Mesothelial cell of epicardium (in vitro differentiated cells): Measurements from ENCODE around the gene BANP. TPM values are rescaled to one million over a fixed set of nuclear protein-coding genes. Genes with fewer than 3 reads are reported as not detected.
"Not testable (repeated sequence)": the region's sequence is repeated elsewhere in the genome, so short reads cannot be mapped to it uniquely, and the experiment has no call there.

Source experiments
- DNase-seq, 2 experiments: peaks; one replicate each; pipeline ENCODE4 v3.0.0; 2021; ENCODE audit warnings: low spot score in 2 of 2; ENCODE audit not compliant: unreplicated experiment in 2 of 2
- H3K27ac Mint-ChIP-seq: 2 replicates; pipeline ENCODE4 v1.8.0; 2021; ENCODE audit warnings: mixed read lengths
- H3K27me3 Mint-ChIP-seq: 2 replicates; pipeline ENCODE4 v1.8.0; 2021; ENCODE audit warnings: low read depth, mixed read lengths
- H3K36me3 Mint-ChIP-seq: 2 replicates; pipeline ENCODE4 v1.8.0; 2021; ENCODE audit warnings: mixed read lengths
- H3K4me1 Mint-ChIP-seq: 2 replicates; pipeline ENCODE4 v1.8.0; 2021; ENCODE audit warnings: mixed read lengths
- H3K4me3 Mint-ChIP-seq: 2 replicates; pipeline ENCODE4 v1.8.0; 2021; ENCODE audit warnings: mild to moderate bottlenecking, moderate library complexity, mixed read lengths
- H3K9me3 Mint-ChIP-seq: 2 replicates; pipeline ENCODE4 v1.8.0; 2021; ENCODE audit warnings: mixed read lengths
- total RNA-seq: library from RNA; stranded (reverse); gene quantifications from 3 replicates; pipeline ENCODE4 v1.2.1, GENCODE V29; 2021
- TF ChIP-seq, protein P1 (sequence below): fragments of 200-600 bp; sonication (generic); IDR thresholded peaks from one replicate; pipeline ENCODE4 v1.5.0; 2021; ENCODE audit warnings: antibody characterized with exemption; ENCODE audit not compliant: unreplicated experiment

Gene BANP
- total RNA-seq, 1 donor from 2014 or later: 43.6 TPM

DNA sequence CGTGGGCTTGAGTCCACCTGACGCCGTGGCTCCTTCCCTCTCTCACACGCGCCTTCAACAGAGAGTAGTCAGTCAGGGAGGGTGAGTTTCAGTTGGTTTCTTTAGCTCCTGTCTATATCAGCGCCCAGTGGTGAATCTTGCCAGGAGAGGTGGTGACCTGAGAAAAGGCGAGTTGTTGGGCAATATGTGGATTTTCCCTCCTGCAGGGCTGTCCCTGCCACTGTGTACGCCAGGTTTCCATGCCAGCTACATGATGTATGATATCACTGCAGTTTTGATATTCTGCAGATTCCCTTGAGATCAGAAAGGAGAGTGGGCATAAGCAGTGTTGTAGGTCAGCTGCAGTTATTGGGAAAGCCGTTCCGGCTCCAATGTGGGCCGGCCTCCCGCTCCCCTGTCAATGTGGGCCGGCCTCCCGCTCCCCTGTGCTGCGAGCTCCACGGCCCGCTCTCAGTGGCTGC, 31.4 kb downstream of the BANP start:
- TF ChIP-seq, protein P1, sequence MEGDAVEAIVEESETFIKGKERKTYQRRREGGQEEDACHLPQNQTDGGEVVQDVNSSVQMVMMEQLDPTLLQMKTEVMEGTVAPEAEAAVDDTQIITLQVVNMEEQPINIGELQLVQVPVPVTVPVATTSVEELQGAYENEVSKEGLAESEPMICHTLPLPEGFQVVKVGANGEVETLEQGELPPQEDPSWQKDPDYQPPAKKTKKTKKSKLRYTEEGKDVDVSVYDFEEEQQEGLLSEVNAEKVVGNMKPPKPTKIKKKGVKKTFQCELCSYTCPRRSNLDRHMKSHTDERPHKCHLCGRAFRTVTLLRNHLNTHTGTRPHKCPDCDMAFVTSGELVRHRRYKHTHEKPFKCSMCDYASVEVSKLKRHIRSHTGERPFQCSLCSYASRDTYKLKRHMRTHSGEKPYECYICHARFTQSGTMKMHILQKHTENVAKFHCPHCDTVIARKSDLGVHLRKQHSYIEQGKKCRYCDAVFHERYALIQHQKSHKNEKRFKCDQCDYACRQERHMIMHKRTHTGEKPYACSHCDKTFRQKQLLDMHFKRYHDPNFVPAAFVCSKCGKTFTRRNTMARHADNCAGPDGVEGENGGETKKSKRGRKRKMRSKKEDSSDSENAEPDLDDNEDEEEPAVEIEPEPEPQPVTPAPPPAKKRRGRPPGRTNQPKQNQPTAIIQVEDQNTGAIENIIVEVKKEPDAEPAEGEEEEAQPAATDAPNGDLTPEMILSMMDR: no peak

DNA sequence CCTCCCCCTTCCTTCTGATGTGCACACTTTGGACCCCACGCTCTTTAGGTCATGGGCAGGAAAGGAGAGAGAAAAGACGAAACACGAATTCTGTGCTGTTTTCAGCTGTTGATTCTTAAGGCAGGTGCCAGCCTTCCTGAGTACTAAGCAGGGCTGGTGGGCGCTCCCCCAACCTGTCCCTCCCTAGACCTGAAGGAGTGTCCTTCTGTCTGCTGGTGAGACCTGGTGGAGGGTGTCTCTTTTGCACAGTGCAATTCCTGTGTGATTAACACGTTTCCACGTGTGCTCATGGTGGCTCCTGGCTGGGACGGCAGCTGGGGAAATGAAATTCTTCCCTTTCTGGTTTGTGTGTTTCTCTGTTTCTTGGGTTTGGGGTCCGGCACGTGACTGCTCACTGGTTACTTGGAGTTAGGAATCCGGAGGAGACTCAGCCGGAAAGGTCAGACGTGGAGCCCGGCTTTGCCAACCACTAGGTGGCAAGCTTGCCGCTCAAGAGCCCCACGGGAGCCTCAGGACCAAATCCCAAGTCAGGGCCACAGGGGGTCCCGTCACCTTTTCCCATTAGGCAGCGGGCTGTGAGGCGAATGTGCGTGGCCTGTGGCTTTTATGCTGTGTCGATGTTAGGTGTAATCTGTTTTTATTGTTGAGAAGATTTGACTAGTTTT, 32.0 kb downstream of the BANP start:
- not testable (repeated sequence) for H3K4me1 Mint-ChIP-seq, H3K27ac Mint-ChIP-seq, H3K9me3 Mint-ChIP-seq, H3K4me3 Mint-ChIP-seq, DNase-seq, H3K27me3 Mint-ChIP-seq
- peaks cover 19% of the 10 kb centered on the region for H3K36me3 Mint-ChIP-seq

More for the DNA sequence above, 31.4 kb downstream of the BANP start:
- H3K27ac Mint-ChIP-seq: no peak overlapping the region
- no peaks in the 10 kb centered on the region for H3K27me3 Mint-ChIP-seq
- no peak for DNase-seq
- peaks cover 9% of the 10 kb centered on the region for H3K4me1 Mint-ChIP-seq
- no peaks in the 10 kb centered on the region for H3K9me3 Mint-ChIP-seq
- no peak overlapping the region for H3K4me3 Mint-ChIP-seq
- H3K36me3 Mint-ChIP-seq: peaks cover 21% of the 10 kb centered on the region

DNA sequence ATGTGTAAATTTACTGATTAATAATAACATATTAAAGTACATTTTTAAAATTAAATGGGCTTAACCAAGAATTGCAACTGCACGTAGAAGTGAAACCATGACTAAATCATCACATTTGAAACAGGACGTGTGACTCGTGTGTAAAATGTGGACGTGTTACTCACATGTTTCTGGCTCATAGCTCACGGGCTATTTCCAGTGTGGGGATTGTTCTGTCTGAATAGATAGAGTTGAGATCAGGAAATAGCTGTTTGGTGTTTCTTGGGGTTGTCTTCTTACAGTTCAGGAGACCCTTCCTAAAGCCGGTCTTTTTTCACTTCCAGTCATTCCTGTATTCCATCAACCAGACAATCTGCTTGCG, 32.5 kb downstream of the BANP start:
- not testable (repeated sequence) for H3K27me3 Mint-ChIP-seq, H3K4me3 Mint-ChIP-seq, H3K4me1 Mint-ChIP-seq, H3K27ac Mint-ChIP-seq, H3K9me3 Mint-ChIP-seq, DNase-seq
- peaks cover 18% of the 10 kb centered on the region for H3K36me3 Mint-ChIP-seq

DNA sequence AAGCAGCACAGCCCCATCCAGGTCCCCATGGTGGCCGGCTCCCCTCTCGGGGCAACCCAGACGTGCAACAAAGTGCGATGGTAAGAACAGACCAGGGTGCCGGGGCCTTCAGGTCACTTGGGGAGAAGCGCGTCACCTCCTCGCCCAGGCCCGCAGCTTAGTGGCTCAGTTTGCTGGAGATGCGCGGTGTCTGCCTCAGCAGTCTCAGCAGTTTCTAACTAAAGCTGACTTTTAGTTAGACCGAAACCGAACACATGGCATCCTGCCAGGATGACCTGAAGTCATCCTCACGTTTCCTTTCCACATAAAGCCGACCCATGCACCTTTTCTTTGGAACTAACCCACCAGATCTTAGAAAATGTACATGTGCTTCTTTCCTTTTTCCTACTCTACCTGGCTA, 32.9 kb downstream of the BANP start:
- not testable (repeated sequence) for H3K4me3 Mint-ChIP-seq, H3K9me3 Mint-ChIP-seq, DNase-seq, H3K4me1 Mint-ChIP-seq, H3K27me3 Mint-ChIP-seq
- peak overlapping the region; percentile 17 for H3K27ac Mint-ChIP-seq
- peaks cover 21% of the 10 kb centered on the region for H3K36me3 Mint-ChIP-seq

DNA sequence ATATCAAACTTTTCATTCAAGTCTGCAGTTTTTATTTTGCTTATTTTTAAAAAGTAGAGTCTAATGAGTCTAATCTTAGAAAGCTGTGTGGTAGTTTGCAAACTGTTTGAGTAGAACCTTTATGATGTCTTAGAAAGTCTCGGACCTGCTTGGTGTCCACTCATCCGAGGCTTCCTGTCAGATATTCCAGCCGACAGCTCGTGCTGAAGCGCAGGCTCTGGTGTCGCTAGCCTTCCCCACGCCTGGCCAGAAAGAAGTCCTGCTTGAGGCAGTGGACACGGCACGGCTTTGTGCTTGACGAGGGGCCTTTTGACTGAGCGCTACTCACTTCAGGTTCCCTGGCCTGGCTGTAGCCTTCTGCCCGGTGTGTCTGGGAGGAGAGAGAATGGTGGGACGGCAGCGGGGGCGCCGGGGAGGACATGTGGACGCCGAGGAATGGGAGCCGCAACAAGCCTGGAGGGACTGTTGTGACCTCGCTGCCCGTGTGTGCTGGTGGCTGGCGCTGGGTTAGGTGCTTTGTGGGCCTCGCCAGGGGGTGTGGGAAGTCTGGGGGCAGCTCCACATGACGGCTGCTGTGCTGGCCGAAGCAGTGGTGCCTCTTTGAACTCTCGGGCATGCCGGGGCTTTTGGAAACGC, 33.5 kb downstream of the BANP start:
- peaks cover 23% of the 10 kb centered on the region for H3K36me3 Mint-ChIP-seq
- peaks cover 9% of the 10 kb centered on the region for H3K4me1 Mint-ChIP-seq
- H3K27ac Mint-ChIP-seq: peak overlapping the region; percentile 50
- no peak overlapping the region for H3K4me3 Mint-ChIP-seq
- no peak for DNase-seq
- H3K9me3 Mint-ChIP-seq: no peaks in the 10 kb centered on the region
- TF ChIP-seq, protein P1: no peak
- no peaks in the 10 kb centered on the region for H3K27me3 Mint-ChIP-seq

DNA sequence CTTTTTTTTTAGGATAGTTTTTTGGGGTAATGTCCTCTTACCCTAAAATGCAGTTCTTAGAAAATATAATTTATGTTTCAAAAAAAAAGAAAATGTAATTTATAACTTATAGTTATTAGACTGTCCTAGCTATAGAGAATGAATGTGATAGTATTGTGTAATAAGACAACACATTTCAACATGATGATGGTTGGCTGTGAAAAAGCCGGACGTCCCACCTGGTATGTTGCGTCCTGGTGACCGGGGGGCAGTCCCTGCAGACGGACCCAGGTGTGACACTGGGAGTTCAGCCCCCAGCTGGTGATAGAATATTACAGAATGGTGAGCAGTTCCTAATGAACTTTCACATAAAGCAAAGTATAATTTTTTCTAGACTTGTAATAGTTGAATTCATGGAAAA, 34.3 kb downstream of the BANP start:
- not testable (repeated sequence) for H3K27ac Mint-ChIP-seq

DNA sequence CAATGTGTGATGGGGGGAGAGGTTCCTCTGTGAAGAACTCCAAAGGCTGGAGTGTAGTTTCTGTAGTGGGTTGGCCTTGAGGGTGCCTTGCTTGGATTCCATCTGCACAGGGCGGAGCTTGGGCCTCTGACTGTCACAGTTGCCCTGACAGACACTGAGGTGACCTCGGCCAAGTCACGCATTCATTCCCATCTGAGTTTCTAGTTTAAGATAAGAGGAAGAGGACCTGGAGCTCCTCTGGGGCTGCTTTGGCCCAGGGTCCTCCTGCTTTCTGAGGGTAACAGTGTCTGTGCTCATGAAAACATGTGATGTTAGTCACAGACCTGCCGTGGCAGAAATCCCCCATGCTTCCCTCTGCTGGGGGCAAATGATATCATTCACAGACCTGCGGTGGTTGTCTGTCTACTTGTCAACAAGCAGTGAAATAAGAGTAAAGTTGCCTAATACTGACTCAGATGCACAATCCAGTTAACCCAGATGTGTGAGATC, 35.2 kb downstream of the BANP start:
- H3K36me3 Mint-ChIP-seq: peaks cover 33% of the 10 kb centered on the region
- H3K27ac Mint-ChIP-seq: peak overlapping the region; percentile 61

More for the DNA sequence above, 34.3 kb downstream of the BANP start:
- not testable (repeated sequence) for DNase-seq, H3K27me3 Mint-ChIP-seq, H3K4me3 Mint-ChIP-seq, H3K4me1 Mint-ChIP-seq, H3K9me3 Mint-ChIP-seq
- peaks cover 26% of the 10 kb centered on the region for H3K36me3 Mint-ChIP-seq

DNA sequence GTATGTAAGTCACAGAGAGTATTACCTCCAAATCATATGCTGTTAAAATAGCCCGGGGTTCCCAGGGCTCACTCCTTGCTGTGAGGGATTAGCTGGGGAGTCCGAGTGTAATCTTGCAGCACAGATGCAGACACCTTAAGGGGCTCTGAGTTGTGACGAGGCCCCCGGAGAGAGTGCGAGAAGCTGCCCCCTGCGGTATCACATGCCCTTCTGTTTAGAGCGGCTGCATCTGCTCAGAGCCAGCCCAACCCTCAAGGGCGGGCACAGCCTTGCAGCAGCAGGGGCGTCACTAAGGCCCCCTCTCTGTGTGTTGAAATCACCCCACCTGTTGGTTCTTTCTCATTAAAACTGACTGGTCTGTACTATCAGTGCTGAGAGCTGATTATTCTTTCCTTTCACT, 37.4 kb downstream of the BANP start:
- H3K4me1 Mint-ChIP-seq, H3K27ac Mint-ChIP-seq, DNase-seq, H3K9me3 Mint-ChIP-seq, H3K4me3 Mint-ChIP-seq, H3K27me3 Mint-ChIP-seq: not testable (repeated sequence)
- peaks cover 38% of the 10 kb centered on the region for H3K36me3 Mint-ChIP-seq

More for the DNA sequence above, 35.2 kb downstream of the BANP start:
- not testable (repeated sequence) for DNase-seq, H3K9me3 Mint-ChIP-seq, H3K27me3 Mint-ChIP-seq, H3K4me1 Mint-ChIP-seq, H3K4me3 Mint-ChIP-seq

DNA sequence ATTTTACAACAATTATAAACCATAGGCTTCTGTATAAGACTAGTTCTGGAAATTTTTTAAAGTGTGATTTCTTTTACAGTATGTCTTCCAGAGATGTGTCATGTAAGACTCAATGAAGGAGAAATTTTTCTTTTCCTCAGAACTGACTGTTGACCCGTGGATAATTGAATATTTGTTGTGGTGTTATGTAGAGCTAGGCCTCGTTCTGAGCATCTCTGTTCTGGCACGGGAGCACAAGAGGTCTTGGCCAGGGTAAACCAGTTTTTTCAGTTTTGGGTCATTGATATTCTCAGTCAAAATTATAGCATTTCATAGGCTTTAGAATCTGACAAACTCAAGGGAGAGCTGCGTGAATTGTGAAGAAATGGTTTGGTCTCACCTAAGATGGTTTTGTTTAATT, 39.0 kb downstream of the BANP start:
- H3K36me3 Mint-ChIP-seq: peaks cover 37% of the 10 kb centered on the region
- not testable (repeated sequence) for DNase-seq, H3K27ac Mint-ChIP-seq

DNA sequence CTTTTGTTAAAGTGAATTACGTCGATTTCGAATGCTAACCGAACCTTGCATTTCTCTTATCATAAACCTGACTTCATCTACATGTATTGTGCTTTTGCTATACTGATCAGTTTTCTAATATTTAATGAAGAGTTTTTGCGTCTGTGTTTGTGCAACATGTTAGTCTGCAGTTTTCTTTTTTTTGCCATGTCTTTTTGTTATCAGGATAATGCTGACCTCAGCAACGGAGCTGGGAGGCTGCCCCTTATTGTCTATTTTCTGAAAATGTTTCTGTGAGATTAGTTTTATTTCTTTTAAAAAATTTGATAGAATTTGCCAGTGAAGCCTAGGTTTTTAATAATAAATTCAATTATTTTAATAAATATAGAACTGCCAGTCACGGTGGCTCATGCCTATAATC, 40.9 kb downstream of the BANP start:
- not testable (repeated sequence) for DNase-seq, H3K4me3 Mint-ChIP-seq, H3K9me3 Mint-ChIP-seq, H3K4me1 Mint-ChIP-seq, H3K27me3 Mint-ChIP-seq, H3K27ac Mint-ChIP-seq
- peaks cover 31% of the 10 kb centered on the region for H3K36me3 Mint-ChIP-seq

More for the DNA sequence above, 39.0 kb downstream of the BANP start:
- H3K4me1 Mint-ChIP-seq, H3K9me3 Mint-ChIP-seq, H3K4me3 Mint-ChIP-seq, H3K27me3 Mint-ChIP-seq: not testable (repeated sequence)
